ENCODE measurements around the gene UCN2. TPM values are rescaled to one million over a fixed set of nuclear protein-coding genes. Genes with fewer than 3 reads are reported as not detected.

UCN2 gene
- total and polyA plus RNA-seq, 2 of the 8 experiments (the other 6 are each of a cell fraction or from before 2014, with no cell fraction given) = 0.14 TPM; not detected in 1

DNA sequence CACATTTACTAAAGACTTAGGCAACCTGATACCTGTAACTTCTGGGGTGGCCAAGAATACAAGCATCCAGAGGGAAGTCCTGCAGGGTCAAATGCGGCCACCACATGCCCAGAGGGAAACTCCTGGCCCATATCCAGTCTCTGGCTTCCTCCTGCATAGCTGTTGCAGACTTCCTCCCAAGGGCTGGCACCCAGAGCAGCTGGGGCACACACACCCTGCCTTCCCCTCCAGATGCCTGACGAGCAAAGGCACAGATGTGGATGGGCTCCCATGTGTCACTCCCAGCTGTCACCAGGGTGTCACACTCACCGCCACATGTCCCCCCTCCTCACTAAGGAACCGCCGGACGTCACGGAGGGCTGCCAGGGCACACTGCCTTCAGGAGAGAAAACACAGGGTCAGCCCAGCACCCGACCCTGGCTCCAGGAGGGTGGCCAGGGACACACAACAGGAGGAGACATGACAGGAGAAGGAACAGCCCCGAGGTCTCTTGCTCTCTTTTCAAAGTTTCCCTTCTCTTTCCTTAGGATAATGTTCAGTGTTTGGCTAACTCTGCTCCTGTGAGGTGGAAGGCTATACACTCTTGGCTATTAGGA, 20.2 kb downstream of the UCN2 start (continued):
- TF ChIP-seq NANOG (IDR thresholded peaks at IDR 0.05; ENCODE audit: insufficient read depth, low read depth, low read length, poor library complexity, severe bottlenecking) (no peak), NRF1 (IDR thresholded peaks at IDR 0.05; ENCODE audit: low read depth, low read length) (no peak), CTCF (IDR thresholded peaks at IDR 0.05; ENCODE audit: control extremely low read depth in 1 of 3, insufficient read depth in 1 of 3, low read depth in 1 of 3, low read length in 3 of 3) (no peak), GTF2F1 (IDR thresholded peaks at IDR 0.05; ENCODE audit: borderline replicate concordance, low read depth, low read length) (no peak), GABPA (IDR thresholded peaks at IDR 0.05; ENCODE audit: borderline replicate concordance, insufficient read depth, low read length) (no peak)

All from H1 (cell line).